Measurements from ENCODE around the gene YRDC.

YRDC gene, protein sequence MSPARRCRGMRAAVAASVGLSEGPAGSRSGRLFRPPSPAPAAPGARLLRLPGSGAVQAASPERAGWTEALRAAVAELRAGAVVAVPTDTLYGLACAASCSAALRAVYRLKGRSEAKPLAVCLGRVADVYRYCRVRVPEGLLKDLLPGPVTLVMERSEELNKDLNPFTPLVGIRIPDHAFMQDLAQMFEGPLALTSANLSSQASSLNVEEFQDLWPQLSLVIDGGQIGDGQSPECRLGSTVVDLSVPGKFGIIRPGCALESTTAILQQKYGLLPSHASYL

DNA sequence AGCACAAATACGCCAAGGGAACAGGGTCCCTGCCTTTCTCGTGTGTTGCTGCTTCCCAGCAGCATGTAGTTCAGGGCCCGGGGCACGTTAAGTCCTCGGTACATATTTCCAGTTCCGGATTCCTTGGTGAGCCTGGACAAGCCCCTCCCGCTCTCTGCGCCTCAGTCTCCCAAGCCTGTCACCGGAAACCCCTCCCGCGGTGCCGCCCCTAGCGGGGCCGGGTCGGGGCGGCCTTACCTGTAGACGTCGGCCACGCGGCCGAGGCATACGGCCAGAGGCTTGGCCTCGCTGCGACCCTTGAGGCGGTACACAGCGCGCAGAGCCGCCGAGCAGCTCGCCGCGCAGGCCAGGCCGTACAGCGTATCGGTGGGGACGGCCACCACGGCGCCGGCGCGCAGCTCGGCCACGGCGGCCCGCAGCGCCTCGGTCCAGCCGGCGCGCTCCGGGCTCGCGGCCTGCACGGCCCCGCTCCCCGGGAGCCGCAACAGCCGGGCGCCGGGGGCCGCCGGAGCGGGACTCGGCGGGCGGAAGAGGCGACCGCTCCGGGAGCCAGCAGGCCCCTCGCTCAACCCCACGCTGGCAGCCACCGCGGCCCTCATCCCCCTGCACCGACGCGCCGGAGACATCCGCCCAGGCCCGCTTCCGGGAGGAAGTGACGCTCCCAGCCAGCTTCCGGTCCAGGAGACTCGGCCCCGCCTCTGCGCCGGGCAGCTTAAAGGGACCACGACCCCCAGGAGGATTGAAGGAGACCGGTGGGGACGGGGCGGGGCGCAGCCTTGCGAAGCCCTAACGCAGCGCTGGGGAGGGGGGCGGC lies at the start of gene YRDC, which contains the start of gene C1orf122:
Gene YRDC (minus strand): TSS at position 654 of the 814 bp plus-strand sequence. CDS start 28 bp downstream, at position 626.
Gene C1orf122 (plus strand): TSS at position 236 of the 814 bp plus-strand sequence. CDS start 615 bp downstream, outside the sequence.
- no peak for DNase-seq (ENCODE audit: low read depth)

DNA sequence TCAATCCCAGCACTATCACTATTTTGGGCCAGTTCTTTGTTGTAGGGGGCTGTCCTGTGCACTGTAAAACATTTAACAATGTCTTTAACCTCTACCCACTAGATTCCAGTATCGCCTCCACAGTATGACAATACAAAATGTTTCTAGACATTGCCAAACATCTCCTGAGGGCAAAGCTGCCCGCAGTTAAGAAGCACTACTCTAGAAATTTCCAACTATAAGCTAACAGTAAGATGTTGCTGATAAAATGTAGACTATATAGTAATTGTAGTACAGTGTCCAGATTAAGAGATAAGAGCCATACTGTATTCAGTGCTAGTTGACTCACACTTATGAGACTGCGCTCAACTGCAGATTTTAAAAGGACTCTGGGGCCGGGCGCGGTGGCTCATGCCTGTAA lies 46.4 kb upstream of the YRDC start:
- no peak for DNase-seq (ENCODE audit: low read depth)

DNA sequence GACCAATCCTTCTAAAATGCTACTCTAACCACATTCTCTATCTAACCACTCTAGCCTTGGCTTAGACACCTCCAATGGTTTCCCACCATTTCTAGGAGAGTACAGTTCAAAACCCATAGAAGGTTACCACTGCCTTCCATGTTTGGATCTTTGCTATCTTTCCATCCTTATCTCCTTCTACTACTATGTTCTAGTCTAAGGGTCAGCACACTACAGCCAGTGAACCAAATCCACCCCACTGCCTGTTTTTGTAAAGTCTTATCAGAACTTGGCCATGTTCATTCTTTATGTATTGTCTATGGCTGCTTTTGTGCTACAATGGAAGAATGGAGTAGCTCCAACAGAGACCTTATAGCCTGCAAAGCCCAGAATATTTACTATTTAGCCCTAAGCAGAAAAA lies 45.1 kb upstream of the YRDC start:
- DNase-seq (ENCODE audit: low read depth), result no peak

DNA sequence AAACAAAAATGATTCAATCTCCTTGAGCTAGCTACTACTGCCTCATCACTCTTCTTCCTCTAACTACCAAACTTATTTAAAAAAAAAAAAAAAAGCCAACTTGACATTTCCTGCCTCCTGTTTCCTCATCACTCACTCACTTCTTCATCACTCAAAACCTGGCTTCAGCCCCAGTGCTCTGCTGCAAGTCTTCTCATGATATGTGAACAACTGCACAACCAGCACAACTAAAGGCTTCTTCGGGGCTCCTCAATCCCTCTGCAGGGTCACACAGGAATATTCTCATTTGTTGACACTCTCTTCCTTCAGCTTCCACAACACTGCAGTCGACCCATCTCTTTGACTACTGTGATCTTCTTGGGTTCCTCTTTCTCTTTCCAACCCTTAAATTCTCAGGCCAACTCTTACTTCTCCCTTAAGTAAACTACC lies 43.8 kb upstream of the YRDC start:
- DNase-seq (ENCODE audit: low read depth), result no peak

DNA sequence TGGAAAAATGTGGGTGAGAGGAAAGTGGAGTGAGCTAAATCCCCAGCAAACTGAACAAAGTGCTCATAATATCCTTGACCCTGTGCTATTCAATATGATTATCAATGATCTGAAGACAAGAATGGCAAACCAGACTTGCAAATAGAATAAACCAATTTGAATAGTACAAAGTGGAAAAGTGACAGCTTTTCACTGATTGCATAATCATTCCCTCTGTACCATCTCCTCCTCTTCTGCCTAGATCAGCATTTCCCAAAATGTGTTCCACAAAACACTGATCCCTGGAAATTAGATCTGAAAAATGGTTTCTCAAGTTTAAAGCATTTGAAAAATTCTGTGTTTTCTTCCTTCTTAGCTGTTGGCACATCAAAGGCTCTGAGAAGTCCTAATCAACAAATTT lies 43.3 kb upstream of the YRDC start:
- DNase-seq (ENCODE audit: low read depth), result no peak

DNA sequence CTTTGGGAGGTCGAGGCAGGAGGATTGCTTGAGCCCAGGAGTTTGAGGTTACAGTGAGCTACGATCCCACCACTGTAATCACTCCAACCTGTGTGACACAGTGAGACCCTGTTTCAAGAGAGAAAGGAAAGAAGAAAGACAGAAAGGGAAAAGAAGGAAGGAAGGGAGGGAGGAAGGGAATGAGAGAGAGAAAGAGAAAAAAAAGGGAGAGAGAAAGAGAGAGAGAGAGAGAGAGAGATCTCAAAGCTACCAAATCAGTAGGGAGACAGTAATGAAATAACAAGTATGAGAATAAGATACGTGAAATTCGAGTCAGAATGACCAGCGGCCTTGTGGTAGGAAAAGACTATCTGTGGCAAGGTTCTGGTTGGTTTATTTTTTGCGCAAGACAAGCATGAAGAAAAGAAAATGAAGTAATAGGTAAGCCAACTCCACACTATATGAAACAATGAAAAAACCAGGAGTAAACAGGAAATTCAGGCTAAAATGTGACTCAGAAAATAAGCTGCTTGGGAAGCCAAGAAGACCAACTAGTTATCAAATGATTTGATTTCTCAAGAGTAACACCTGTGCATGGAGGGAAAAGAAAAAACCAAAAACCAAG lies 42.4 kb upstream of the YRDC start:
- DNase-seq (ENCODE audit: low read depth), result no peak

DNA sequence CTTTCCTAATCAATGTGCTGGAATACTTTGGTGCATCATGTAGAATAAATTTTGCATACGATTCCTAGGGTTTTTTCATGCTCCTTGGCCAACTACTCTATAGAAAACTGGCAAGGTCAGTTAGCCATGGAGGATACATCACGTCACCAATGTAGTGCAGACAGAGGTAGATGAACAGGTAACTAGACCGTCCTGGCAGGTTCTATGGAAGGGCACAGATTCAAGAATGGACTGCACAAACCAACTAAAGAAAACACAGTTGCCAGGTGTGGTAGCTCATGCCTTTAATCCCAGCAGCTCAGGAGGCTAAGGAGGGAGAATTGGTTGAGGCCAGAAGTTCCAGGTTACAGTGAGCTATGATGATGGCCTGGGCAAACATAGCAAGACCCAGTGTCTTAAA lies 41.5 kb upstream of the YRDC start:
- no peak for DNase-seq (ENCODE audit: low read depth)

DNA sequence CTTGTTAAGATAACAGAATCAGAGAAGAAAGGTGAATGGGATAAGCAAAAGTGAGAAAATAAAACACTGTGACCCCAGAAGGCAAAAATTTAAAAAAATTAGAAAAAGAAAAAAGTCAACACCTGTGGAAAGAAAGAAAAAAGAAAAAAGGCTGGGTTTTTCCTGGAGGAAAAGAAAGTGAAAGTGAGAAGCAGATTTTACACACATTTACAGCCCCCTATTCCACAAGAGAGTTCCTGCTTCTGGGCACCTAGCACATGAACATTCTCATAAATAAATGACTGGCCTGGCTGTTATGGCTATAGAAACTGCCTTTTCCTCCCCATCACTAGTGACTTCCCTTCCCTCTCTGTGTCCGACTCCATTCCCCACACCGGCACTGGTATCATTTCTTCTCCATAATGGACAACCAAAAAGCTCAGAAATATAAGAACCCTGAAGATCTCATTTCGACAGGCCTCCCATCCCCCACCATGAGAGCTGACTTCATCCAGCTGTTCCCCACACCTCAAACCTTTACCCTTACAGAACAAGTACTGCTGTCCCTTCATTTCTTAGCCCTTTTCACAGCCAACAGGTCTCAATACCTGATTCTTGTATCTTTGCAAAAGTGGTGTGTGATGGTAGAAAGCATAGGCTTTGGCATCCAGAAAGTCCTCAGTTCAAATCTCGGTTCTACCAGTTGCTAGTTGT lies 38.8 kb upstream of the YRDC start:
- DNase-seq (ENCODE audit: low read depth), result no peak

DNA sequence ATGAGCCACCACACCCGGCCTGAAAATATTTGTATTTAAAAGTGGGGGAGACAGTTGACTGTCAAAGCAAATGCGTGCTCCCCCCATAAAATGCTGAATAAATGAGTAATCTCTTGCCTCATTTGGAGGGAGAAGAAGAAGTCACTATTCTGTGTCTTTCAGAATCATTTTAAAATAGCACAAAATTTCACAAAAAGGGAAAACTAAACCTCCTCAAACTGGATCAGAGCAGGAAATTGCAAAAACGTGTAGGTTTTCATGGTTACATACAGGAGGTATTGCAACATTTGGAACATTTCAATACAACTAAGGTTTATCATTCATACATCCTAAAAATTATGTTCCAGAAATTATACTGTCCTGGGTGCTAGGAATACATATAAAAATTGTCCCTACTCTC lies 37.8 kb upstream of the YRDC start:
- no peak for DNase-seq (ENCODE audit: low read depth)

DNA sequence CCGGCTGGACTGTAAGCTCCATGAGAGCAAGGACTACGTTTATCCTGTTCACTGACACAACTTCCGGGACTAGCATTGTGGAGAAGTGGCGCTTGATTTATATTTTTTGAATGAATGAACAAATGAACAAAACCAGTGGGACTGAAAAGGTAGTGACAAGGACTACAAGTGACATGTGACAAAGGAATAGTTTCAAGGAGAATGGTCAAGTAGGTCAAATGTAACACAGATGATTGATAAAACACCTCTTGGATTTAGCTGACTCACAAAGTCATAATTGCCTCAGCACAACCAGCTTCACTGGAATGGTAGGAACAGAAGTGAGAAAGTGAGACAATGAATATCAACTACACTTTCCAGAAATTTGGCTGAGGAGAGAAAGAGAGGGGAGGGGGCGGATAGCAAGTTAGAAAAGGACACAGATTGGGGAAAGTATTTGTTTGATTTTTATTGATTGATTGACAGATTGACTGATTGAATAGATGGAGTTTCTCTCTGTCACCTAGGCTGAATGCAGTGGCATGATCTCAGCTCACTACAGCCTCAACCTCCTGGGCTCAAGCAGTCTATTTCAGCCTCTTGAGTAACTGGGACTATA lies 37.1 kb upstream of the YRDC start:
- DNase-seq (ENCODE audit: low read depth), result no peak

DNA sequence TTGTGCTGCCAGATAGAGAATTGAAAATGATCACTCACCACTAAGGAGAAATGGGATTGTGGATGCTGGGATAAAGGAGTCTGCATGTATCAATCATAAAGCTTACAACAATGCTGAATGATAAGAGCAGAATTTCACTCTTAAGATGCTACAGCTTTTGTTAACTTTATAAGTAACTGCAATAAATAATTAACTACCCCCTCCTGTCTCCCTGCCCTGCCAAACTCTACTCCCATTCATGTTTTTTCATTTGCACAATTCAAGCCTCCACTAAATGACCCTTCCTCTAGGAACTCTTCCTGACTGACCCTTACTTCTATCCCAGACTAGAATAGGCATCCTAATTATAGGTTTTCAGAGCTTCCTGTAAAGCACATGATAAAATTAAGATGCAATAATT lies 36.5 kb upstream of the YRDC start:
- DNase-seq (ENCODE audit: low read depth), result no peak

DNA sequence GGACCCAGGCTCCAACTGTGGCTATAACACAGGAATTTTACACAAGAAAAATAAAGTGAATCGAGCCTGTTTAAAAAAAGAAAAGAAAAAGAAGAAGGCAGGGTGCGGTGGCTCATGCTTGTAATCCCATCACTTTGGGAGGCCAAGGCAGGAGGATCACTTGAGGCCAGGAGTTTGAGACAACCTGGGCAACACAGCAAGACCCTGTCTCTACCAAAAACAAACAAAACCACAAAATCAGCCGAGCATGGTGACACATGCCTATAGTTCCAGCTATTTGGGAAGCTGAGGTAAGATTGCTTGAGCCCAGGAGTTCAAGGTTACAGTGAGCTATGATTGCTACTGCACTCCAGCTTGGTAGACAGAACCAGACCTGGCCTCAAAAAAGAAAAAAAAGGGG lies 33.6 kb upstream of the YRDC start:
- DNase-seq (ENCODE audit: low read depth), result no peak

DNA sequence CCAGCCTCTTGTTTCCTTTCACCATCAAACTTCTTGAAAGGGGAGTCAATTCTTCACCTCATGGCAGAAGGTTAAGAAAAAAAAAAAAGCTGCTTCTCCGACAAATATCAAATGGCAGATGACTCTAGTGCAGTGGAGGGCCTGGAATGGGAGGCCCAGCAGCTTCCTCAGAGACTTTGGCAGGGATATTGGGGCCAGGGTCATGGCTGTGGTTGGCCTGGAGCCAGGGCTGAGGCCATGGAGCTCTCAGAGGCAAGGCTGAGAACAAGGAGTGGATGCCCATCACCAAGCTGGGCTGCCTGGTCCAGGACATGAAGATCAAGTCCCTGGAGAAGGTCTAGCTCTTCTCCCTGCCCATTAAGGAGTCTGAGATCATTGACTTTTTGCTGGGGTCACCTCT lies 32.7 kb upstream of the YRDC start:
- DNase-seq (ENCODE audit: low read depth), result no peak

DNA sequence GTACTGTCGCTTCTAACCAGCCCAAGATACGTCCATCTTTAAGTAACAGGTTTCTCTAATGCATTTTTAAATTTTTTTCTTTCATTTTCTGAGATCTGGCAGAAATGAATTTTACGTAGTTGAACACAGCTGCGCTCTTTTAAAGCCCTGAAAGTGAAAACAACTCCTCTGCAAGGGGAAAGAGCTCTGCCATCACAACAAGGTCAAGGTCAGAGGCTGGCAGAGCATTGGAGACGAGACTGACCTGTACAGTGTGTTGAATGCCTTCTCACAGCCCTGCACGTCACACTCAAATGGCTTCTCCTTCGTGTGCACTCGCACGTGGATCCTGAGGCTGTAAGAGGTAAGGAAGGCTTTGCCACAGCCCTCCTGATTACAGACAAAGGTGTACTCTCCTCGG lies 31.7 kb upstream of the YRDC start:
- no peak for DNase-seq (ENCODE audit: low read depth)

DNA sequence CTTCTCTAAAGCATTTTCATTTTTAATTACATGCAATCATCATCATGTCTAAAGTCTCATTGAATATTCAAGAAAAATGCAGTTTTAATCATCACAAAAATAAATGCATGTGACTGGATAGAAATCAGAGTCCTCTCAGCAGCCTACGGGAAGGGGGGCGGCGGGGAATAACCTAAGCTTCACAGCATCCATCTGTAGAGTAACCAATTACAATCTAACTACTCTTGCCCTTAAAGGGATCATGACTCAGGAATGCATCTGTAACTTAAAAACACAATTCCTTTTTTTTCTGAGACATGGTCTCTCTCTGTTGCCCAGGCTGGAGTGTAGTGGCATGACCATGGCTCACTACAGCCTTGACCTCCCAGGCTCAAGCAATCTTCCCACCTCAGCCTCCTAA lies 28.8 kb upstream of the YRDC start:
- DNase-seq (ENCODE audit: low read depth), result no peak

DNA sequence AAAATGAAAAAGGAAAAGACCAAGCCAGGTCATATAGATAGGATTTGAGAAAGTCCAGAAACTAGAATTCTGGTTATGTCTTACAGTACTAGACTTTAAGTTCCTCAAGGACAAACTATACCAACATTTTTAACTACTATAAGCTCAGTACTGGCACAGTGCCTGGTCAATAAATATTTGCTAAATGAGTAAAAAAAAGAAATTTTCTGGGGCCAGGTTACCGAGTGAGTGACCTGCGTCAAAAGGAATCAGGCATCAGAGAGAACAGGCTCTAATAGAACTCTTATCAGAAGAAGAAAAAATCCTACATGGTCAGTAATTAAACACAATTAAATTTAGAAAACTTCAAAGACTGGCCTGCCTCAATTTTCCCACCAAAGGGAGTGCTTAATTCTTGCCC lies 23.8 kb upstream of the YRDC start:
- no peak for DNase-seq (ENCODE audit: low read depth)

DNA sequence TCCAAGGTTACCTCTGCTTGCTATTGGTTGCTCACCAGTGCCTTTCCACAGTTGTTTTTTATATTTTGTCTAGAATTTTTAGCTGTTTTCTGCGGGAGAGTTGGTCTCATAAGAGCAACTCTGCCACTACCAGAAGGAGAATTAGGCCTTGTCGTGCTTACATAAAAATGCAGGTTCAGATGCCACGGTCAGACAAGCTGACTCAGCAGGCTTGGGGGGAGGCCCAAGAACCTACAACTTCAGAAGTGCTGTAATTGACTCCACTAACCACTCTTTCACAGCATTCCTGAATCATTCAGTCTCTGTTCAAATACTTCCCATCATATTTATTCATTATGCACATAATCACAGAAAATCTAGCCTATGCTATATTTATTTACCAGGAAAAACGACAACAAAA lies 23.1 kb upstream of the YRDC start:
- no peak for DNase-seq (ENCODE audit: low read depth)

DNA sequence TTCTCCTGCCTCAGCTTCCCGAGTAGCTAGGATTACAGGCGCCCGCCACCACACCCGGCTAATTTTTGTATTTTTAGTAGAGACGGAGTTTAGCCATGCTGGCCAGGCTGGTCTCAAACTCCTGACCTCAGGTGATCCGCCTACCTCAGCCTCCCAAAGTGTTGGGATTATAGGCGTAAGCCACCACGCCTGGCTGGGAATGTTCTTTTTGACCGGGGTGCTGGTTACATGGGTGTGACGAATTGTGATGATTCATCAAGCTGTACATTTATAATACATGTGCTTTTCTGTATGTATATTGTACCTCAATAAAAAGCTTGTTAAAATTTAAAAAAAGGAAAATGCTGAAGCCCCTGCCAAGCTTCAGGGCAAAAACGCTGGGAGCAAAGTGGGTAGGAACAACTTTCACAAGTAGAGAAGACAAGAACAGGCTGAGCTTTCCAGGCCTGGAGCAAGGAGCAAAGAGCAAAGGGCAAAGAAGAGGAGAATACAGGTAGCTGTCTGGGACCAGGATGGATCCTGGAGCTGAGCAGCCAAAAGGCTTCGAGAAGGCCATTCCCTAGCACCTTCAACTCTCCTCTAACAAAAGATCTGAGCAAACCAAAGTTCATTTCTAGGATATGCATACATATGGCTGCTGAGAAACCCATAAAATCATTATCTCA lies 20.5 kb upstream of the YRDC start:
- no peak for DNase-seq (ENCODE audit: low read depth)

DNA sequence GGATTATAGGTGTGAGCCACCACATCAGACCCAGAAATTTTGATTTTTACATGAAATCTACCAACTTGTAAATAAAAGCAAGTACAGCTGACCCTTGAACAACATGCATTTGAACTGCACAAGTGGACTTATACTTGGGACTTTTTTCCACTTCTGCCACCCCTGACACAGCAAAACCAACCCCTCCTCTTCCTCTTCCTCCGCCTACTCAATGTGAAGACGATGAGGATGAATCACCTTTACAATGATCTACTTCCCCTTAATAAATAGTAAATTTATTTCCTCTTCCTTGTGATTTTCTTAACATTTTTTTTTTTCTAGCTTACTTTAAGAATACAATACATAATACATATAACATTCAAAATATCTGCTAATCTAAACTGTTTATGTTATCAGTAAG lies 17.5 kb upstream of the YRDC start:
- DNase-seq (ENCODE audit: low read depth), result no peak

DNA sequence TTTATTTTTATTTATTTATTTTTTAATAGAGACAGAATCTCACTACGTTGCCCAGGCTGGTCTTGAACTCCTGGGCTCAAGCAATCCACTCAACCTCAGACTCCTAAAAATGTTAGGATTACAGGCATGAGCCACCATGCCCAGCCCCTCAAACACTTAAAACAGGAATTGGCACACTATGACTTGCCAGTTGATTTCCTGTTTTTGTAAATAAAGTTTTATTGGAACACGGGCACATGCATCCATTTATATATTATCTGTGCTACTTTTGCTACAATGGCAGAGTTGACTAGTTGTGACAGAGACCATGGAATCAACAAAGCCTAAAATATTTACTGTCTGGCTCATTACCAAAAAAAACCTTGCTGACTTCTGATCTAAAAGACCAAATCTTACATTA lies 16.0 kb upstream of the YRDC start:
- no peak for DNase-seq (ENCODE audit: low read depth)
